H9 (cell line): ENCODE measurements around the gene CPNE2. TPM values are rescaled to one million over a fixed set of nuclear protein-coding genes. Genes with fewer than 3 reads are reported as not detected.

Source experiments
- DNase-seq: peaks from one replicate; pipeline ENCODE4 v3.0.0-alpha.2; 2017
- H2AFZ ChIP-seq: one replicate; pipeline ENCODE4 v1.6.1; 2013; ENCODE audit warnings: mild to moderate bottlenecking, low read length, control low read depth, moderate library complexity
- H2AK5ac ChIP-seq: 2 replicates; pipeline ENCODE4 v1.6.1; 2013; ENCODE audit warnings: low read length, control low read depth, mixed read lengths; ENCODE audit not compliant: insufficient read length
- H2BK120ac ChIP-seq: one replicate; pipeline ENCODE4 v1.6.1; 2013; ENCODE audit warnings: low read depth, mild to moderate bottlenecking, low read length, control low read depth, inconsistent platforms; ENCODE audit not compliant: poor library complexity, severe bottlenecking
- H2BK12ac ChIP-seq: 2 replicates; pipeline ENCODE4 v1.6.1; 2013; ENCODE audit warnings: low read length, control low read depth, mixed read lengths, low read depth; ENCODE audit not compliant: insufficient read length
- H2BK15ac ChIP-seq: 2 replicates; pipeline ENCODE4 v1.6.1; 2013; ENCODE audit warnings: low read depth, low read length, control low read depth
- H2BK20ac ChIP-seq: one replicate; pipeline ENCODE4 v1.6.1; 2013; ENCODE audit warnings: low read depth, mild to moderate bottlenecking, low read length, control low read depth, inconsistent platforms; ENCODE audit not compliant: poor library complexity, severe bottlenecking
- H2BK5ac ChIP-seq: 2 replicates; pipeline ENCODE4 v1.6.1; 2013; ENCODE audit warnings: low read length, control low read depth, mixed read lengths; ENCODE audit not compliant: insufficient read length
- H3K14ac ChIP-seq: 2 replicates; pipeline ENCODE4 v1.6.1; 2013; ENCODE audit warnings: low read length, control low read depth; ENCODE audit not compliant: insufficient read depth
- H3K18ac ChIP-seq: 2 replicates; pipeline ENCODE4 v1.6.1; 2013; ENCODE audit warnings: low read depth, mild to moderate bottlenecking, mixed read lengths, low read length, control low read depth; ENCODE audit not compliant: insufficient read length
- H3K23ac ChIP-seq: 2 replicates; pipeline ENCODE4 v1.6.1; 2013; ENCODE audit warnings: low read length, control low read depth, mixed read lengths, low read depth; ENCODE audit not compliant: insufficient read length
- H3K23me2 ChIP-seq: 2 replicates; pipeline ENCODE4 v1.6.1; 2013; ENCODE audit warnings: low read depth, mild to moderate bottlenecking, mixed read lengths, low read length, control low read depth; ENCODE audit not compliant: insufficient read length, poor library complexity, severe bottlenecking
- H3K27ac ChIP-seq: 2 replicates; pipeline ENCODE4 v1.5.1; 2013; ENCODE audit warnings: low read length, control low read depth, mixed read lengths, low read depth; ENCODE audit not compliant: insufficient read length
- H3K27me3 ChIP-seq: 2 replicates; pipeline ENCODE4 v1.6.1; 2013; ENCODE audit warnings: low read length, control low read depth, inconsistent platforms; ENCODE audit not compliant: insufficient read depth
- H3K4ac ChIP-seq: 2 replicates; pipeline ENCODE4 v1.6.1; 2013; ENCODE audit warnings: low read depth, mild to moderate bottlenecking, control low read depth, inconsistent platforms, low read length, moderate library complexity
- H3K4me1 ChIP-seq: 2 replicates; pipeline ENCODE4 v1.6.1; 2013; ENCODE audit warnings: low read length, control low read depth, inconsistent platforms; ENCODE audit not compliant: insufficient read depth
- H3K4me2 ChIP-seq: 2 replicates; pipeline ENCODE4 v1.6.1; 2013; ENCODE audit warnings: low read length, control low read depth, mixed read lengths; ENCODE audit not compliant: insufficient read length, insufficient read depth
- H3K56ac ChIP-seq: 2 replicates; pipeline ENCODE4 v1.6.1; 2013; ENCODE audit warnings: low read depth, mild to moderate bottlenecking, mixed read lengths, low read length, control low read depth; ENCODE audit not compliant: insufficient read length
- H3K79me1 ChIP-seq: 2 replicates; pipeline ENCODE4 v1.6.1; 2013; ENCODE audit warnings: low read depth, mild to moderate bottlenecking, moderate library complexity, low read length, control low read depth, inconsistent platforms; ENCODE audit not compliant: insufficient read depth, poor library complexity, severe bottlenecking
- H3K79me2 ChIP-seq: 2 replicates; pipeline ENCODE4 v1.6.1; 2013; ENCODE audit warnings: low read length, control low read depth, inconsistent platforms; ENCODE audit not compliant: insufficient read depth
- H3K9ac ChIP-seq: 2 replicates; pipeline ENCODE4 v1.6.1; 2013; ENCODE audit warnings: low read length, control low read depth, mixed read lengths; ENCODE audit not compliant: insufficient read length; ENCODE audit errors: extremely low read depth
- H3K9me3 ChIP-seq: one replicate; pipeline ENCODE4 v1.6.1; 2013; ENCODE audit warnings: low read depth, low read length, inconsistent platforms; ENCODE audit not compliant: control insufficient read depth
- H3T11ph ChIP-seq: one replicate; pipeline ENCODE4 v1.6.1; 2013; ENCODE audit warnings: mild to moderate bottlenecking, low read length, control low read depth, inconsistent platforms
- H4K20me1 ChIP-seq: one replicate; pipeline ENCODE4 v1.6.1; 2013; ENCODE audit not compliant: control insufficient read depth, insufficient read length, insufficient read depth
- H4K5ac ChIP-seq: 2 replicates; pipeline ENCODE4 v1.6.1; 2013; ENCODE audit warnings: low read depth, mild to moderate bottlenecking, mixed read lengths, low read length, control low read depth; ENCODE audit not compliant: insufficient read length
- H4K8ac ChIP-seq: replicated peaks from 2 replicates; pipeline ENCODE4 v1.6.1; 2013; ENCODE audit warnings: low read length, control low read depth, mixed read lengths, low read depth; ENCODE audit not compliant: insufficient read length
- H4K91ac ChIP-seq: 2 replicates; pipeline ENCODE4 v1.6.1; 2013; ENCODE audit warnings: low read depth, mild to moderate bottlenecking, moderate library complexity, mixed read lengths, low read length, control low read depth; ENCODE audit not compliant: insufficient read length
- H3K27ac Mint-ChIP-seq, 3 experiments: 2 replicates in 2 of 3; 3 replicates in 1 of 3; pipeline ENCODE4 v1.8.0; 2020 to 2021; ENCODE audit warnings: mixed read lengths in 3 of 3, mild to moderate bottlenecking in 1 of 3, moderate library complexity in 1 of 3
- H3K27me3 Mint-ChIP-seq: 2 replicates; pipeline ENCODE4 v1.8.0; 2021; ENCODE audit warnings: low read depth, mild to moderate bottlenecking, moderate library complexity, mixed read lengths
- H3K36me3 Mint-ChIP-seq, 3 experiments: 2 replicates in 2 of 3; 3 replicates in 1 of 3; pipeline ENCODE4 v1.8.0; 2020 to 2021; ENCODE audit warnings: low read depth in 3 of 3, mixed read lengths in 3 of 3; ENCODE audit not compliant: insufficient read depth in 1 of 3
- H3K4me1 Mint-ChIP-seq, 2 experiments: 2 replicates each; pipeline ENCODE4 v1.8.0; 2020; ENCODE audit warnings: mixed read lengths in 2 of 2
- H3K4me3 Mint-ChIP-seq, 2 experiments: 2 replicates in 1 of 2; 3 replicates in 1 of 2; pipeline ENCODE4 v1.8.0; 2020 to 2021; ENCODE audit warnings: mild to moderate bottlenecking in 2 of 2, mixed read lengths in 2 of 2, moderate library complexity in 1 of 2
- H3K9me3 Mint-ChIP-seq, 2 experiments: 2 replicates in 1 of 2; 3 replicates in 1 of 2; pipeline ENCODE4 v1.8.0; 2020; ENCODE audit warnings: mild to moderate bottlenecking in 2 of 2, mixed read lengths in 2 of 2, moderate library complexity in 1 of 2
- CTCF ChIP-seq: fragments of 200-600 bp; sonication (generic); conservative IDR thresholded peaks from 3 replicates; pipeline ENCODE4 v1.8.0; 2021; ENCODE audit warnings: antibody characterized with exemption, mild to moderate bottlenecking
- WGBS: extraction: QIAGEN DNeasy Blood & Tissue Kit; methylation state at CpG from one replicate; pipeline ENCODE4 v1.1.7; 2013; ENCODE audit warnings: missing lambda C conversion rate, low lambda C conversion rate, mixed read lengths; ENCODE audit not compliant: insufficient read length; ENCODE audit errors: extremely low coverage; 5-methylcytosine and 5-hydroxymethylcytosine counted together
- total RNA-seq: library from RNA; stranded (reverse); gene quantifications from 2 replicates; pipeline ENCODE4 v1.2.1, GENCODE V29; 2021

The CPNE2 gene
- total RNA-seq, 1 experiment from 2014 or later = 8.0 TPM

- DNase-seq = no peak
- Histone ChIP-seq H3K9me3 (no peaks in the 10 kb centered on the region), H4K91ac (no peak overlapping the region), H2BK5ac (no peak overlapping the region), H3K56ac (no peak overlapping the region), H2BK15ac (no peak overlapping the region), H3K79me2 (peaks cover 20% of the 10 kb centered on the region), H3K79me1 (peaks cover 4% of the 10 kb centered on the region), H3K9ac (peak overlapping the region; percentile 85), H2BK120ac (no peak overlapping the region), H3K27me3 (no peaks in the 10 kb centered on the region), H3T11ph (no peak overlapping the region), H3K18ac (no peak overlapping the region), H3K27ac (no peak overlapping the region), H3K4me2 (peak overlapping the region; percentile 99), H3K14ac (peak overlapping the region; percentile 79; the same call in 1 of the 2 replicates), H3K4ac (no peak overlapping the region), H4K8ac (no peak overlapping the region), H2AK5ac (no peak overlapping the region), H3K23ac (no peak overlapping the region), H2AFZ (no peak overlapping the region), H3K4me1 (peaks cover 2% of the 10 kb centered on the region; the same call in 1 of the 2 replicates), H3K23me2 (peaks cover 14% of the 10 kb centered on the region), H4K20me1 (no peaks in the 10 kb centered on the region), H4K5ac (no peak overlapping the region), H2BK12ac (no peak overlapping the region), H2BK20ac (no peak overlapping the region)
- no peak for TF ChIP-seq CTCF
- H3K27me3 Mint-ChIP-seq = no peaks in the 10 kb centered on the region
- no CpG with 5 or more reads among the region's 15 CpGs for WGBS
- H3K36me3 Mint-ChIP-seq = peaks cover 0 to 7% (median 0%) of the 10 kb centered on the region in 3 experiments; a peak in 5 of 7 replicates
- peak overlapping the region; percentile 56 to 99 (median 96); a peak in 6 of 7 replicates for H3K27ac Mint-ChIP-seq
- peaks cover 42 to 45% of the 10 kb centered on the region in 2 experiments for H3K4me1 Mint-ChIP-seq
- peak overlapping the region; percentile 98 to 99 for H3K4me3 Mint-ChIP-seq
- H3K9me3 Mint-ChIP-seq = no peaks in the 10 kb centered on the region; a peak in 1 of 5 replicates
These were observed 92.6 kb downstream of the CPNE2 start for GRCh38 chr16:57184887-57185445.
